Measurements from ENCODE around the gene HIGD1A. TPM values are rescaled to one million over a fixed set of nuclear protein-coding genes. Genes with fewer than 3 reads are reported as not detected.
A peak's percentile ranks its signal among the peaks of the same experiment; 100 is the strongest.

HIGD1A gene
- total RNA-seq, 1 experiment from 2014 or later, result 112 TPM

- Histone ChIP-seq H3K4me3 (ENCODE audit: low read depth, low read length) (no peak overlapping the region), H3K27me3 (replicated peaks; ENCODE audit: control insufficient read depth, insufficient read depth, low read length) (no peaks in the 10 kb centered on the region), H3K9me3 (no peaks in the 10 kb centered on the region), H3K36me3 (ENCODE audit: control insufficient read depth, insufficient read depth, low read length) (no peaks in the 10 kb centered on the region), H3K4me1 (peaks cover 7% of the 10 kb centered on the region; the same call in 1 of the 2 replicates)
- Mint-ChIP-seq H3K27ac (ENCODE audit: unreplicated experiment) (no peak overlapping the region), H3K4me3 (ENCODE audit: unreplicated experiment) (no peak overlapping the region), H3K4me1 (ENCODE audit: low read depth, unreplicated experiment) (no peaks in the 10 kb centered on the region), H3K27me3 (ENCODE audit: insufficient read depth, unreplicated experiment) (no peaks in the 10 kb centered on the region), H3K9me3 (ENCODE audit: unreplicated experiment) (no peaks in the 10 kb centered on the region), H3K36me3 (ENCODE audit: insufficient read depth, unreplicated experiment) (peaks cover 4% of the 10 kb centered on the region)
- intact Hi-C loops (cut with micrococcal nuclease; ENCODE audit: unreplicated experiment), result no loop called here
- POLR2A ChIA-PET, result no interaction called here
- no peak for DNase-seq
- TF ChIP-seq CTCF (IDR thresholded peaks at IDR 0.05; ENCODE audit: insufficient read depth in 1 of 2, low read depth in 1 of 2, low read length in 1 of 2, severe bottlenecking in 1 of 2, unreplicated experiment in 1 of 2), result no peak
- BruUV-seq (replicated peaks), result no TSS peak
- CTCF ChIA-PET, result interaction anchor here (0.6 to 1.6 kb wide), 4 partner anchors 10 to 495 kb away, joined by 4 to 14 read pairs (median 4); no protein-coding TSS in a partner anchor
Measured at GRCh38 chr3:42756681-42757213, 47.5 kb downstream of the HIGD1A start.

GRCh38 chr3:42755681-42756578 is 48.4 kb downstream of the HIGD1A start:
- DNase-seq, result peak; percentile 39 to 59
- ChIA-PET CTCF (interaction anchor here (0.6 to 1.6 kb wide), 4 partner anchors 9 to 494 kb away, joined by 4 to 14 read pairs (median 4); no protein-coding TSS in a partner anchor), POLR2A (no interaction called here)
- BruUV-seq (replicated peaks), result no TSS peak
- H3K4me3 Mint-ChIP-seq (ENCODE audit: unreplicated experiment), result no peak overlapping the region
- H3K9me3 Mint-ChIP-seq (ENCODE audit: unreplicated experiment), result no peaks in the 10 kb centered on the region
- H3K27me3 Mint-ChIP-seq (ENCODE audit: insufficient read depth, unreplicated experiment), result no peaks in the 10 kb centered on the region
- Histone ChIP-seq H3K36me3 (ENCODE audit: control insufficient read depth, insufficient read depth, low read length) (no peaks in the 10 kb centered on the region), H3K27me3 (replicated peaks; ENCODE audit: control insufficient read depth, insufficient read depth, low read length) (no peaks in the 10 kb centered on the region), H3K4me1 (peaks cover 7% of the 10 kb centered on the region; the same call in 1 of the 2 replicates), H3K4me3 (ENCODE audit: low read depth, low read length) (no peak overlapping the region), H3K9me3 (no peaks in the 10 kb centered on the region)
- intact Hi-C loops (cut with micrococcal nuclease; ENCODE audit: unreplicated experiment), result no loop called here
- no peaks in the 10 kb centered on the region for H3K4me1 Mint-ChIP-seq (ENCODE audit: low read depth, unreplicated experiment)
- peaks cover 4% of the 10 kb centered on the region for H3K36me3 Mint-ChIP-seq (ENCODE audit: insufficient read depth, unreplicated experiment)
- peak; percentile 32 to 49 for TF ChIP-seq CTCF (IDR thresholded peaks at IDR 0.05; ENCODE audit: insufficient read depth in 1 of 2, low read depth in 1 of 2, low read length in 1 of 2, severe bottlenecking in 1 of 2, unreplicated experiment in 1 of 2)
- no peak overlapping the region for H3K27ac Mint-ChIP-seq (ENCODE audit: unreplicated experiment)

GRCh38 chr3:42753757-42754156 is 50.5 kb downstream of the HIGD1A start:
- no peaks in the 10 kb centered on the region for H3K27me3 Mint-ChIP-seq (ENCODE audit: insufficient read depth, unreplicated experiment)
- no TSS peak for BruUV-seq (replicated peaks)
- Histone ChIP-seq H3K9me3 (no peaks in the 10 kb centered on the region), H3K27me3 (replicated peaks; ENCODE audit: control insufficient read depth, insufficient read depth, low read length) (no peaks in the 10 kb centered on the region), H3K4me3 (ENCODE audit: low read depth, low read length) (no peak overlapping the region), H3K4me1 (peaks cover 7% of the 10 kb centered on the region; the same call in 1 of the 2 replicates), H3K36me3 (ENCODE audit: control insufficient read depth, insufficient read depth, low read length) (no peaks in the 10 kb centered on the region)
- TF ChIP-seq CTCF (IDR thresholded peaks at IDR 0.05; ENCODE audit: insufficient read depth in 1 of 2, low read depth in 1 of 2, low read length in 1 of 2, severe bottlenecking in 1 of 2, unreplicated experiment in 1 of 2), result no peak
- ChIA-PET CTCF (no interaction called here), POLR2A (no interaction called here)
- intact Hi-C loops (cut with micrococcal nuclease; ENCODE audit: unreplicated experiment), result loop anchor here (5.0 kb wide), 1 partner anchor 171 kb away; the partner anchor contains the start of gene SEC22C
- H3K36me3 Mint-ChIP-seq (ENCODE audit: insufficient read depth, unreplicated experiment), result peaks cover 4% of the 10 kb centered on the region
- no peak overlapping the region for H3K27ac Mint-ChIP-seq (ENCODE audit: unreplicated experiment)
- H3K4me1 Mint-ChIP-seq (ENCODE audit: low read depth, unreplicated experiment), result no peaks in the 10 kb centered on the region
- DNase-seq, result no peak
- H3K4me3 Mint-ChIP-seq (ENCODE audit: unreplicated experiment), result no peak overlapping the region
- H3K9me3 Mint-ChIP-seq (ENCODE audit: unreplicated experiment), result no peaks in the 10 kb centered on the region

Data from Caco-2 (cell line).